22Rv1 (cell line): Measurements from ENCODE around the gene BEAN1.

Source experiments
- H3K27ac ChIP-seq: fragments of 450-650 bp; 2 replicates; pipeline ENCODE4 v1.5.1; 2017
- CTCF ChIP-seq: fragments of 450-650 bp; IDR thresholded peaks from 2 replicates; pipeline ENCODE4 v1.5.1; 2017; ENCODE audit warnings: mild to moderate bottlenecking
- ZFX ChIP-seq: fragments of 450-650 bp; IDR thresholded peaks from 2 replicates; pipeline ENCODE4 v1.6.1; 2017; ENCODE audit warnings: antibody characterized with exemption, borderline replicate concordance

Gene BEAN1

GRCh38 chr16:66485376-66485775 lies 58.3 kb downstream of the BEAN1 start:
- no peak overlapping the region for H3K27ac ChIP-seq
- no peak for TF ChIP-seq CTCF

DNA sequence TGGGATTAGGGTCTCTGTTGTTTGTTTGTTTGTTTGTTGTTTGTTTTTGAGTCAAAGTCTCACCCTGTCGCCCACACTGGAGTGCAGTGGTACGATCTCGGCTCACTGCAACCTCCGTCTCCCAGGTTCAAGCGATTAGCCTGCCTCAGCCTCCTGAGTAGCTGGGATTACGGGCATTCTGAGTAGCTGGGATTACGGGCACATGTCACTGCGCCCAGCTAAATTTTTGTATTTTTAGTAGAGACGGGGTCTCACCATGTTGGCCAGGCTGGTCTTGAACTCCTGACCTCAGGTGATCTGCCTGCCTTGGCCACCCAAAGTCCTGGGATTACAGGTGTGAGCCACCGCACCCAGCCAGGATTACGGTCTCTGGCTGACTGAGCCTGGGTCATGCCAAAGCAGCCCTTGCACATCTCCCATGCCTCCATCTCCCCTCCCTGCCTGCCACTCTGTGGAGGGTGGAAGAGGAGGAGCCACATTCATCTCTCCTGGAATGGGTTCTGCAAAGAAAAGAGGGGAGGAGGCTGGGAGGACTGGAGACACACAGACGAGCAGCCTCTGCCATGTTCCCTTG lies 59.2 kb downstream of the BEAN1 start:
- no peak for TF ChIP-seq CTCF
- no peak for TF ChIP-seq ZFX
- H3K27ac ChIP-seq, result no peak overlapping the region

DNA sequence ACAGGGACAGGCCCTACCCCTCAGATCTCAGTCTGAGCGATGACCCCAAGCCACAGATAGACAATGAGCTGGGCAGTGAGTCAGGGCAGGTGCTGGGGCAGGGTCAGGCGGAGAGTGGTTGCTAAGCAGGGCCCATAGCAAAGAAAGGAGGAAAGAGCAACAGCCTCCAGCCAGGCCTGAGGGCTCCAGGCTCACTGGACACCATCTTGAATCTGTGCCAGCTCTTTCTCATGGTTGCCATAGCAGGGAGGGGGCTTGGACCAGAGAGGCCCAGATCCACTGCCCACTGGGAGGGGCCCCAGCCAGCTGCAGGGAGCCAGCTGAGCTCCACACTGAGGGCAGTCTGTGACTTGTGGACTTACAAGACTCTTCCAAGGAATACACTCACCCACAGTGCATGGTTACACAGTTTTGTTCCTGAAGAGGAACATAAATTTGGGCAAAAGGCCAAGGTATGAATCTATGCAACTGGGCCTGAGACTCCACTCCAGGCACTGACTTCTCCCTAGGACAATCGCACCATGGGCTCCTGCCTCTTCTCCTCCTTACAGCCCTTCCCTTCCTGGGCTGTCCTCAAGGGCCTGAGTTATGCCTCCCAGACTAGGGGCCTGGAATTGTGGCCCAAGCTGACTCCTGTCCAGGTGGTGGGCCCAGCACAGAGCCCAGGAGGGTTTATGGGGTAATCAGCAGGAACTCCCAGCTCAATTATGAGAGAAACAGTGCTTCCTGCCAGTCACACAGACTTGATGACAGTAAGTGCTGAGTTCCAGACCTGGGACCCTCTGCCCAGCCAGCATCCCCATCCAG lies 59.9 kb downstream of the BEAN1 start:
- TF ChIP-seq CTCF (no peak), ZFX (no peak)
- H3K27ac ChIP-seq, result no peak overlapping the region

DNA sequence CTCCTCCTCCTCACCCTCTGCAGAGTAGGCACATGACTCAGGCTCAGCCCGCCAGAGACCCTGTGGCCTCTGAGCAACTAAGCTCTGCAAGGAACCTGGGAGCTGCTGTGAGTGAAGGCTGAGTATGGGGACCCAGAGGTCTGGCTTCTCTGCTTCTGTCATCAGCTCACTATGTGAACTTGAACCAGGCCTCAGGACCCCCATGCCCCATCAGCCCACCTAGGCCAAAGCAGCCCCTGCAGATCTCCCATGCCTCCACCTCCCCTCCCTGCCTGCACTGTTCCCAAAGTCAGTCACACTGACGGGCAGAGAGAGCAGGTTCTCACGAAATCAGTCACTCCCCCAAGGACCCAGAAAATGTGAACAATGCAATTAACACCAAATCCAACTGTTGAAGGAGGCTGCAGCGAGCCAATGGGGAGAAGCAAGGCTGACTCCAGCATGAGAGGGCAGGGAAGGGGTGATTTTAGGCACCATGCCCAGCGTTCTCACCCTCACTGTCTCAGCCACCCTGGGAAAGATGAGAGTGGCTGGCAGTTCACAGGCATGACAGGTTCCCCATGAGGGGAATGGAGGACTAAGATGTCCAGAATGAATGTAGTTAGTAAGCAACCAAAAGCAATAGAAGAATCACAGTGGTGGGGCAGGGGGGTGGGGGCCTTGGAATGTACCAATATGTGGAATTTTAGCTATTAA lies 60.6 kb downstream of the BEAN1 start:
- H3K27ac ChIP-seq, result no peak overlapping the region
- TF ChIP-seq ZFX (no peak), CTCF (no peak)

DNA sequence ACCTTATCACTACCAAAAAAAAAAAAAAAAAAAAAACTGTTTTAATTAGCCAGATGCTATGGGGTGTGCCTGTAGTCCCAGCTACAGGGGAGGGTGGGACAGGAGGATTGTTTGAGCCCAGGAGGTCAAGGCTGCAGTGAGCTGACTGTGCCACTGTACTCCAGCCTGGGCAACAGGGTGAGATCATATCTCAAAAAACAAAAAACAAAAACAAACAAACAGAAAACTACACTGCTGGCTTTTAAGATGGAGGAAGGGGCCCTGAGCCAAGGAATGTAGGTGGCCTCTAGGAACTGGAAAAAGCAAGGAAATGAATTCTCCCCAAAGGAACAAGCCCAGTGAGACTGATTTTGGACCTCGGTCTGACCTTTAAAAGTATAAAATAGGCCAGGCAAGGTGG lies 61.4 kb downstream of the BEAN1 start:
- TF ChIP-seq CTCF, result no peak
- TF ChIP-seq ZFX, result no peak
- H3K27ac ChIP-seq, result no peak overlapping the region

DNA sequence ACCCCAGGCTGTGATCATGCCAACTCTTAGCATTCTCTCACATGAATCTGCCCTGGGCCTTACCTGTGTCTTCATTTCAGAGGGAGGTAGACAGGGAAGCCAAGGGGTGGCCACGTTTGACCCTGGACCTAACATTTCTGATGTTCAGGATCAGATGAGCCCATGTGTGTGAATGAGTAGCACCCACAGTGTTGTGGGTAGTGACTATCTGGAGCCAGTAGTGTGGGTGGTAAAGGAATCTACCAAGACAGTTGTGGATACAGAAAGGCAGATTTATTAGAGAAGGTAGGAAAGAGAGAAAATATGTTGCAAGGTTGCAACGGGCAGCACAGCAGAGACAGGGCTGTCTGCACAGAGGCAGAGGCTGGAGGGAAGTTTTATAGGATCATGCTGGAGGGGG lies 62.3 kb downstream of the BEAN1 start:
- no peak overlapping the region for H3K27ac ChIP-seq
- TF ChIP-seq ZFX (no peak), CTCF (no peak)

DNA sequence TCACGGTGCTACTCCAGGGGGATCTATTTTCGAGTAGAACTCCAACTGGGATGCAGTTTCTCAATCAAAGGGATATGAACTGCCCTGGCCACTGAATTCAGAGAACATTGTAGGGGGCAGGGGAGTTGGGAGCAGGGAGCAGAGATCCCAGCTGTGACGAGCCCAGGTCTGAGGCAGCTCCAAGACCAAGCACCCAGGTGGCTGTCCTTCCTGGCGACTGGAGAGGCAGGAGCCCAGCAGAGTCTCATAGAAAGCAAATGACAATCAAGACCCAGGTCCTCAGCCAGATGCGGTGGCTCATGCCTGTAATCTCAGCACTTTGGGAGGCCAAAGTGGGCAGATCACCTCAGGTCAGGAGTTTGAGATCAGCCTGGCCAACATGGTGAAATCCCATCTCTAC lies 62.7 kb downstream of the BEAN1 start:
- no peak for TF ChIP-seq CTCF
- no peak for TF ChIP-seq ZFX
- H3K27ac ChIP-seq, result no peak overlapping the region
